ENCODE measurements around the gene ESPNL. TPM values are rescaled to one million over a fixed set of nuclear protein-coding genes. Genes with fewer than 3 reads are reported as not detected.

ESPNL gene
- total RNA-seq, 1 experiment from 2014 or later = 0.85 TPM

- H3K27me3 ChIP-seq (ENCODE audit: control insufficient read depth, insufficient read depth, low read length) = no peaks in the 10 kb centered on the region
- H3K4me3 ChIP-seq (ENCODE audit: low read depth in 2 of 2, low read length in 2 of 2) = no peak overlapping the region
- intact Hi-C loops (cut with micrococcal nuclease; ENCODE audit: unreplicated experiment) (no loop called here), in situ Hi-C loops (cut with HindIII; ENCODE audit: low pct_unique_long_range_greater_than_20kb, low sequenced_read_pairs) (no loop called here)
- no TSS peak for BruUV-seq (replicated peaks)
- no peak for TF ChIP-seq CTCF (IDR thresholded peaks at IDR 0.05)
- no peak for TF ChIP-seq REST (IDR thresholded peaks at IDR 0.05; ENCODE audit: insufficient read depth in 1 of 2, low read depth in 2 of 2, low read length in 1 of 2)
- no peak for TF ChIP-seq POLR2AphosphoS5 (IDR thresholded peaks at IDR 0.05; ENCODE audit: low read depth, low read length)
- no peak for TF ChIP-seq SIN3A (IDR thresholded peaks at IDR 0.05; ENCODE audit: borderline replicate concordance, insufficient read depth, low read depth, low read length)
- TF ChIP-seq TCF7L2 (IDR thresholded peaks at IDR 0.05; ENCODE audit: low read depth, low read length) = no peak
- ChIA-PET CTCF (no interaction called here), POLR2A (no interaction called here)
- H3K9me3 ChIP-seq (ENCODE audit: control insufficient read depth, insufficient read depth, low read depth, low read length) = no peaks in the 10 kb centered on the region
- H3K36me3 ChIP-seq (ENCODE audit: control insufficient read depth, insufficient read depth, low read length) = no peaks in the 10 kb centered on the region
- DNase-seq (ENCODE audit: low read depth, low spot score) (no peak), ATAC-seq (no peak)
- no peak overlapping the region for H3K27ac ChIP-seq (ENCODE audit: low read length)
- peaks cover 7% of the 10 kb centered on the region for H3K4me1 ChIP-seq (ENCODE audit: control insufficient read depth, insufficient read depth, low read length)
These were observed 62.8 kb downstream of the ESPNL start for GRCh38 chr2:238162846-238163441.

GRCh38 chr2:238163481-238164198 is 63.5 kb downstream of the ESPNL start:
- no TSS peak for BruUV-seq (replicated peaks)
- ATAC-seq (no peak), DNase-seq (ENCODE audit: low read depth, low spot score) (no peak)
- intact Hi-C loops (cut with micrococcal nuclease; ENCODE audit: unreplicated experiment) = no loop called here
- CTCF ChIA-PET = no interaction called here
- Histone ChIP-seq H3K4me3 (ENCODE audit: low read depth in 2 of 2, low read length in 2 of 2) (no peak overlapping the region), H3K9me3 (ENCODE audit: control insufficient read depth, insufficient read depth, low read depth, low read length) (no peaks in the 10 kb centered on the region), H3K4me1 (ENCODE audit: control insufficient read depth, insufficient read depth, low read length) (peaks cover 5% of the 10 kb centered on the region; the same call in 1 of the 2 replicates), H3K36me3 (ENCODE audit: control insufficient read depth, insufficient read depth, low read length) (no peaks in the 10 kb centered on the region), H3K27me3 (ENCODE audit: control insufficient read depth, insufficient read depth, low read length) (no peaks in the 10 kb centered on the region), H3K27ac (ENCODE audit: low read length) (no peak overlapping the region)
- in situ Hi-C loops (cut with HindIII; ENCODE audit: low pct_unique_long_range_greater_than_20kb, low sequenced_read_pairs) = no loop called here
- no peak for TF ChIP-seq POLR2AphosphoS5 (IDR thresholded peaks at IDR 0.05; ENCODE audit: low read depth, low read length)
- no peak for TF ChIP-seq SIN3A (IDR thresholded peaks at IDR 0.05; ENCODE audit: borderline replicate concordance, insufficient read depth, low read depth, low read length)
- no peak for TF ChIP-seq CTCF (IDR thresholded peaks at IDR 0.05)
- TF ChIP-seq REST (IDR thresholded peaks at IDR 0.05; ENCODE audit: insufficient read depth in 1 of 2, low read depth in 2 of 2, low read length in 1 of 2) = no peak
- no peak for TF ChIP-seq TCF7L2 (IDR thresholded peaks at IDR 0.05; ENCODE audit: low read depth, low read length)
- POLR2A ChIA-PET = no interaction called here

Data from Panc1 (cell line).